Upper lobe of left lung (tissue), 4 donors: ENCODE data around the gene ACSBG1.

ENCODE experiments used
- EP300 ChIP-seq, 4 donors: sonication (generic); formaldehyde crosslinking; IDR thresholded peaks; one replicate each; pipeline ENCODE4 v1.5.1; 2017; ENCODE audit warnings: antibody characterized with exemption in 4 of 4, control low read depth in 2 of 4
- POLR2A ChIP-seq, 4 donors: fragments of 450-650 bp; IDR thresholded peaks; one replicate each; pipeline ENCODE4 v1.5.1; 2016 to 2017; ENCODE audit warnings: antibody characterized with exemption in 4 of 4, mild to moderate bottlenecking in 2 of 4
- TF ChIP-seq, protein P1 (sequence below), 6 experiments: fragments of 450-650 bp in 4 of 6; fragments of 200-600 bp in 2 of 6; sonication (generic) in 2 of 6; IDR thresholded peaks; one replicate each; pipeline ENCODE4 v1.5.1; 2016 to 2019; ENCODE audit warnings: antibody characterized with exemption in 6 of 6

DNA sequence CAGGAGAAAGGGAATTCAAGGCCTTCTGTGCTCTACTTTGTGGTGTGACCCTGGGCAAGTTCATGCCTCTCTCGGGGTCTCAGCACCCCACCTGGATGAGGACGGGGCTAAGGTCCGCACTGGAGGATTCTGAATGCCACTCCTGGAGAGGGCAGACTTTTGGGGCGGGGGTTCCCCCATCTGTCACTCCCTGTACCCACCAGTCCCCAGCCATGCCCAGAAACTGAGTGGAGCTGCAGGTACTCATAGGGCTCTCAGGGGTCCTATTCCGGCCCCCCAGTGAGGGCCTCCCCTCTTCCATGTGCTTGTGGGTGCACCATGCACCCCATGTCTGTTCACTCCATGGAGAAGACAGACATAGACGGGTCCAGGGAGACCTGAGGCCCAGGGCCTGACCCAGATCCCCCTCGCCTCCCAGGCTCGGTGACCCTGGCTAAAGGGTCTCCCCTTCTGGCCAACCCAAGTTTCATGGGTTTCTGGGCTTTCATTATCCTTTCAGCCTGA is 26.0 kb downstream of the ACSBG1 start:
- no peak for TF ChIP-seq POLR2A (IDR thresholded peaks at IDR 0.05)
- TF ChIP-seq EP300 (IDR thresholded peaks at IDR 0.05): no peak
- TF ChIP-seq, protein P1, sequence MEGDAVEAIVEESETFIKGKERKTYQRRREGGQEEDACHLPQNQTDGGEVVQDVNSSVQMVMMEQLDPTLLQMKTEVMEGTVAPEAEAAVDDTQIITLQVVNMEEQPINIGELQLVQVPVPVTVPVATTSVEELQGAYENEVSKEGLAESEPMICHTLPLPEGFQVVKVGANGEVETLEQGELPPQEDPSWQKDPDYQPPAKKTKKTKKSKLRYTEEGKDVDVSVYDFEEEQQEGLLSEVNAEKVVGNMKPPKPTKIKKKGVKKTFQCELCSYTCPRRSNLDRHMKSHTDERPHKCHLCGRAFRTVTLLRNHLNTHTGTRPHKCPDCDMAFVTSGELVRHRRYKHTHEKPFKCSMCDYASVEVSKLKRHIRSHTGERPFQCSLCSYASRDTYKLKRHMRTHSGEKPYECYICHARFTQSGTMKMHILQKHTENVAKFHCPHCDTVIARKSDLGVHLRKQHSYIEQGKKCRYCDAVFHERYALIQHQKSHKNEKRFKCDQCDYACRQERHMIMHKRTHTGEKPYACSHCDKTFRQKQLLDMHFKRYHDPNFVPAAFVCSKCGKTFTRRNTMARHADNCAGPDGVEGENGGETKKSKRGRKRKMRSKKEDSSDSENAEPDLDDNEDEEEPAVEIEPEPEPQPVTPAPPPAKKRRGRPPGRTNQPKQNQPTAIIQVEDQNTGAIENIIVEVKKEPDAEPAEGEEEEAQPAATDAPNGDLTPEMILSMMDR (IDR thresholded peaks at IDR 0.05): no peak
